Neural progenitor cell (in vitro differentiated cells): ENCODE results near the gene TBC1D3D. TPM values are rescaled to one million over a fixed set of nuclear protein-coding genes. Genes with fewer than 3 reads are reported as not detected.
"Not testable (repeated sequence)": the region's sequence is repeated elsewhere in the genome, so short reads cannot be mapped to it uniquely, and the experiment has no call there.

Experiments used
- DNase-seq: peaks from one replicate; pipeline ENCODE4 v3.0.0-alpha.2; 2016; ENCODE audit warnings: low spot score
- H2AFZ ChIP-seq: fragments of 200-600 bp; sonication (generic); replicated peaks from 2 replicates; pipeline ENCODE4 v1.6.1; 2016; ENCODE audit warnings: antibody characterized with exemption
- H3F3A ChIP-seq: fragments of 200-600 bp; sonication (generic); 2 replicates; pipeline ENCODE4 v1.6.1; 2016; ENCODE audit warnings: antibody characterized with exemption, low read depth
- H3K27ac ChIP-seq: fragments of 200-600 bp; sonication (generic); 2 replicates; pipeline ENCODE4 v1.5.1; 2016; ENCODE audit warnings: mild to moderate bottlenecking
- H3K27me3 ChIP-seq: fragments of 200-600 bp; sonication (generic); 2 replicates; pipeline ENCODE4 v1.6.1; 2016; ENCODE audit warnings: mild to moderate bottlenecking, moderate library complexity
- H3K36me3 ChIP-seq: fragments of 200-600 bp; sonication (generic); 2 replicates; pipeline ENCODE4 v1.5.1; 2016
- H3K4me1 ChIP-seq: fragments of 200-600 bp; sonication (generic); 2 replicates; pipeline ENCODE4 v1.6.1; 2016; ENCODE audit warnings: mixed run types
- H3K4me2 ChIP-seq: fragments of 200-600 bp; sonication (generic); 2 replicates; pipeline ENCODE4 v1.6.1; 2016
- H3K4me3 ChIP-seq: fragments of 200-600 bp; sonication (generic); 2 replicates; pipeline ENCODE4 v1.5.1; 2016
- H3K79me2 ChIP-seq: fragments of 200-600 bp; sonication (generic); 2 replicates; pipeline ENCODE4 v1.6.1; 2016; ENCODE audit warnings: low read depth
- H3K9ac ChIP-seq: fragments of 200-600 bp; sonication (generic); 2 replicates; pipeline ENCODE4 v1.6.1; 2016
- H3K9me3 ChIP-seq: fragments of 200-600 bp; sonication (generic); 2 replicates; pipeline ENCODE4 v1.5.1; 2016; ENCODE audit warnings: low read depth
- H4K20me1 ChIP-seq: fragments of 200-600 bp; sonication (generic); 2 replicates; pipeline ENCODE4 v1.6.1; 2016; ENCODE audit warnings: low read depth
- H3K27ac Mint-ChIP-seq: 3 replicates; pipeline ENCODE4 v1.8.0; 2021; ENCODE audit warnings: mixed read lengths
- H3K27me3 Mint-ChIP-seq: 2 replicates; pipeline ENCODE4 v1.8.0; 2022; ENCODE audit warnings: low read depth, mild to moderate bottlenecking, inconsistent platforms, moderate library complexity, mixed read lengths; ENCODE audit not compliant: insufficient read depth
- H3K36me3 Mint-ChIP-seq: 3 replicates; pipeline ENCODE4 v1.8.0; 2021; ENCODE audit warnings: mixed read lengths
- H3K4me1 Mint-ChIP-seq: 3 replicates; pipeline ENCODE4 v1.8.0; 2021; ENCODE audit warnings: mixed read lengths
- H3K4me3 Mint-ChIP-seq: 3 replicates; pipeline ENCODE4 v1.8.0; 2021; ENCODE audit warnings: mild to moderate bottlenecking, moderate library complexity, mixed read lengths
- H3K9me3 Mint-ChIP-seq: 3 replicates; pipeline ENCODE4 v1.8.0; 2020; ENCODE audit warnings: mixed read lengths
- total RNA-seq: library from RNA; depleted of rRNA; stranded (reverse); fragments of >200 nt; gene quantifications from 2 replicates; pipeline ENCODE4 v1.2.3, GENCODE V29; 2015; ENCODE audit warnings: low replicate concordance

TBC1D3D gene
- total RNA-seq, result 0.06 TPM in 1 of 2 replicates, not detected in the other

GRCh38 chr17:38003676-38004075 lies at the start of gene TBC1D3D:
Gene TBC1D3D (plus strand): TSS chr17:38003976. CDS start chr17:38005561, 1,585 bp downstream.
- H3K36me3 Mint-ChIP-seq, H3K36me3 ChIP-seq, H3K27me3 ChIP-seq, H2AFZ ChIP-seq, H3F3A ChIP-seq, H3K79me2 ChIP-seq, H3K27ac Mint-ChIP-seq, H3K27ac ChIP-seq, H3K4me1 ChIP-seq, H3K9me3 ChIP-seq, H3K4me2 ChIP-seq, H4K20me1 ChIP-seq, H3K4me1 Mint-ChIP-seq, H3K9ac ChIP-seq, H3K4me3 Mint-ChIP-seq, H3K9me3 Mint-ChIP-seq, DNase-seq, H3K4me3 ChIP-seq, H3K27me3 Mint-ChIP-seq: not testable (repeated sequence)

GRCh38 chr17:37988960-37989359 lies 14.8 kb upstream of the TBC1D3D start, which contains the start of gene TBC1D3L:
Gene TBC1D3L (minus strand): TSS chr17:37989060. CDS start chr17:37987520, 1,540 bp downstream.
- not testable (repeated sequence) for H3K4me3 ChIP-seq, H4K20me1 ChIP-seq, H3K27me3 ChIP-seq, H3K4me2 ChIP-seq, H2AFZ ChIP-seq, H3K4me3 Mint-ChIP-seq, H3K36me3 ChIP-seq, DNase-seq, H3K9ac ChIP-seq, H3K9me3 ChIP-seq, H3K4me1 Mint-ChIP-seq, H3K36me3 Mint-ChIP-seq, H3K27ac Mint-ChIP-seq, H3K4me1 ChIP-seq, H3K79me2 ChIP-seq, H3F3A ChIP-seq, H3K27me3 Mint-ChIP-seq, H3K9me3 Mint-ChIP-seq, H3K27ac ChIP-seq

Other genes starting within 250 kb of the TBC1D3D start
- gene TBC1D3K, start 79.6 kb upstream of the TBC1D3D start, total RNA-seq, result not detected in 2 replicates
- gene TBC1D3L, start 14.9 kb upstream of the TBC1D3D start, total RNA-seq, result 9.2 and 17.0 TPM in 2 replicates
- not detected in 2 replicates for gene TBC1D3C, start 64.7 kb downstream of the TBC1D3D start, total RNA-seq
- gene TBC1D3E, start 124.0 kb downstream of the TBC1D3D start, total RNA-seq, result not detected in 2 replicates
- gene TBC1D3, start 188.6 kb downstream of the TBC1D3D start, total RNA-seq, result not detected in 2 replicates